ENCODE results near the gene GADL1.

Gene GADL1

GRCh38 chr3:30913176-30913575, 18.7 kb upstream of the GADL1 start:
- Histone ChIP-seq H3K4me2 (ENCODE audit: low read length) (no peak overlapping the region), H3F3A (ENCODE audit: control insufficient read depth, insufficient read depth) (no peaks in the 10 kb centered on the region), H3K36me3 (ENCODE audit: control insufficient read depth, low read length) (no peaks in the 10 kb centered on the region), H3K9me3 (ENCODE audit: control insufficient read depth, insufficient read depth, low read length) (no peaks in the 10 kb centered on the region), H3K79me2 (ENCODE audit: control insufficient read depth, low read length) (no peaks in the 10 kb centered on the region), H3K9me2 (replicated peaks; ENCODE audit: control insufficient read depth, low read length) (no peaks in the 10 kb centered on the region), H3K27ac (ENCODE audit: low read depth, low read length) (no peak overlapping the region), H3K4me1 (ENCODE audit: control insufficient read depth, low read length) (no peaks in the 10 kb centered on the region), H3K27me3 (ENCODE audit: control insufficient read depth, low read length) (0 out of 2 replicates have a peak, but pooled peaks cover 2% of the 10 kb centered on the region), H3K4me3 (ENCODE audit: low read length) (no peak overlapping the region), H4K20me1 (ENCODE audit: control insufficient read depth, insufficient read depth, low read depth, low read length) (no peaks in the 10 kb centered on the region)
- TF ChIP-seq EZH2phosphoT487 (IDR thresholded peaks at IDR 0.05; ENCODE audit: borderline replicate concordance, low read length) = no peak
- TF ChIP-seq, protein P1, sequence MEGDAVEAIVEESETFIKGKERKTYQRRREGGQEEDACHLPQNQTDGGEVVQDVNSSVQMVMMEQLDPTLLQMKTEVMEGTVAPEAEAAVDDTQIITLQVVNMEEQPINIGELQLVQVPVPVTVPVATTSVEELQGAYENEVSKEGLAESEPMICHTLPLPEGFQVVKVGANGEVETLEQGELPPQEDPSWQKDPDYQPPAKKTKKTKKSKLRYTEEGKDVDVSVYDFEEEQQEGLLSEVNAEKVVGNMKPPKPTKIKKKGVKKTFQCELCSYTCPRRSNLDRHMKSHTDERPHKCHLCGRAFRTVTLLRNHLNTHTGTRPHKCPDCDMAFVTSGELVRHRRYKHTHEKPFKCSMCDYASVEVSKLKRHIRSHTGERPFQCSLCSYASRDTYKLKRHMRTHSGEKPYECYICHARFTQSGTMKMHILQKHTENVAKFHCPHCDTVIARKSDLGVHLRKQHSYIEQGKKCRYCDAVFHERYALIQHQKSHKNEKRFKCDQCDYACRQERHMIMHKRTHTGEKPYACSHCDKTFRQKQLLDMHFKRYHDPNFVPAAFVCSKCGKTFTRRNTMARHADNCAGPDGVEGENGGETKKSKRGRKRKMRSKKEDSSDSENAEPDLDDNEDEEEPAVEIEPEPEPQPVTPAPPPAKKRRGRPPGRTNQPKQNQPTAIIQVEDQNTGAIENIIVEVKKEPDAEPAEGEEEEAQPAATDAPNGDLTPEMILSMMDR (IDR thresholded peaks at IDR 0.05; ENCODE audit: low read depth, low read length, poor library complexity, severe bottlenecking) = no peak

DNA sequence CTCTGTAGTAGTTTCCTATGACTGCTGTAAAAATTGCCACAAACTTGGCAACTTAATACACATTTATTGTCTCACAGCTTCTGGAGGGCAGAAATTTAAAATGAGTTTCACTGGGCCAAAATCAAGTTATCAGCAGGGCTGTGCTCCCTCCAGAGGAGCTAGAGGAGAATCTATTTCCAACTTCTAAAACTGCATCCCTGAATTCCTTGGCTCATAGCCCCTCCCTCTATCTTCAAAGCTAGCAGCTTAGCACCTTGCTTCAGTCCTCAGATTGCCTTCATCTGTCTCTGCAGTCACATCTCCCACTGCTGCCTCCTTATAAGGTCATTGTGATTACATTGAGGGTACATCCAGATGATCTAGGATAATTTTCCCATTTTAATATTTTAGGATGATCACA, 17.8 kb upstream of the GADL1 start:
- Histone ChIP-seq H3K4me2 (ENCODE audit: low read length) (no peak overlapping the region), H3F3A (ENCODE audit: control insufficient read depth, insufficient read depth) (no peaks in the 10 kb centered on the region), H3K79me2 (ENCODE audit: control insufficient read depth, low read length) (no peaks in the 10 kb centered on the region), H3K27ac (ENCODE audit: low read depth, low read length) (no peak overlapping the region), H4K20me1 (ENCODE audit: control insufficient read depth, insufficient read depth, low read depth, low read length) (no peaks in the 10 kb centered on the region), H3K4me1 (ENCODE audit: control insufficient read depth, low read length) (no peaks in the 10 kb centered on the region), H3K27me3 (ENCODE audit: control insufficient read depth, low read length) (no peaks in the 10 kb centered on the region), H3K36me3 (ENCODE audit: control insufficient read depth, low read length) (no peaks in the 10 kb centered on the region), H3K4me3 (ENCODE audit: low read length) (no peak overlapping the region), H3K9me3 (ENCODE audit: control insufficient read depth, insufficient read depth, low read length) (no peaks in the 10 kb centered on the region), H3K9me2 (replicated peaks; ENCODE audit: control insufficient read depth, low read length) (no peaks in the 10 kb centered on the region)
- TF ChIP-seq, protein P1 (IDR thresholded peaks at IDR 0.05; ENCODE audit: low read depth, low read length, poor library complexity, severe bottlenecking) = no peak
- no peak for TF ChIP-seq EZH2phosphoT487 (IDR thresholded peaks at IDR 0.05; ENCODE audit: borderline replicate concordance, low read length)

GRCh38 chr3:30908456-30909037, 14.1 kb upstream of the GADL1 start:
- no peaks in the 10 kb centered on the region for H3K9me2 ChIP-seq (replicated peaks; ENCODE audit: control insufficient read depth, low read length)
- H3K4me2 ChIP-seq (ENCODE audit: low read length) = no peak overlapping the region
- H3K79me2 ChIP-seq (ENCODE audit: control insufficient read depth, low read length) = no peaks in the 10 kb centered on the region
- no peaks in the 10 kb centered on the region for H3F3A ChIP-seq (ENCODE audit: control insufficient read depth, insufficient read depth)
- H3K4me1 ChIP-seq (ENCODE audit: control insufficient read depth, low read length) = no peaks in the 10 kb centered on the region
- no peaks in the 10 kb centered on the region for H3K27me3 ChIP-seq (ENCODE audit: control insufficient read depth, low read length)
- H3K36me3 ChIP-seq (ENCODE audit: control insufficient read depth, low read length) = no peaks in the 10 kb centered on the region
- no peaks in the 10 kb centered on the region for H3K9me3 ChIP-seq (ENCODE audit: control insufficient read depth, insufficient read depth, low read length)
- TF ChIP-seq EZH2phosphoT487 (IDR thresholded peaks at IDR 0.05; ENCODE audit: borderline replicate concordance, low read length) = no peak
- TF ChIP-seq, protein P1 (IDR thresholded peaks at IDR 0.05; ENCODE audit: low read depth, low read length, poor library complexity, severe bottlenecking) = no peak
- no peaks in the 10 kb centered on the region for H4K20me1 ChIP-seq (ENCODE audit: control insufficient read depth, insufficient read depth, low read depth, low read length)
- H3K4me3 ChIP-seq (ENCODE audit: low read length) = no peak overlapping the region
- H3K27ac ChIP-seq (ENCODE audit: low read depth, low read length) = no peak overlapping the region

Measured in DOHH2 (cell line).